LNCaP clone FGC (cell line): ENCODE data around the gene EFCAB6.

Source experiments
- DNase-seq: peaks from one replicate; pipeline ENCODE4 v3.0.0-alpha.2; 2011; ENCODE audit warnings: low read depth
- H3K4me3 ChIP-seq: 2 replicates; pipeline ENCODE4 v1.5.1; 2011; ENCODE audit warnings: mild to moderate bottlenecking, low read depth, low read length, control low read depth
- TF ChIP-seq, protein P1 (sequence below): IDR thresholded peaks from 2 replicates; pipeline ENCODE4 v1.5.1; 2012; ENCODE audit warnings: mild to moderate bottlenecking; ENCODE audit not compliant: control insufficient read depth, insufficient read depth; ENCODE audit errors: extremely low read depth

The EFCAB6 gene

DNA sequence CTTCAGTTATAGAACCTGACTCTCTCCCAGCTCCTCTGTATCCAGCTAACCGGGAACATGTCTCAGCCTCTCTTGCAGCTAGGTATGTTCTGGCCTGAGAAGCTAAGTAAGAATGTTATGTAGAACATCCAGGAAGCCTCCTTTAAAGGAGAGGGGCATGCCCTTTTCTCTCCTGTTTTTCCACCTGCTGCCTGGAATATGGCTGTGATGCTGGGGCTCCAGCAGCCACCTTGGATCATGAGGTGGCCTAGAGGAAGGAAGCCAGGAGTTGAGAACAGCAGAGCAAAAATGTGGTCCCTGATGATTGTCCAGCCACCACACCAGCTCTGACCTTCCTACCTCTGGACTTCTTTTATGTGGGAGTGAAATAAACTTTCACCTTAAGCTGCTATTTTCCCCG is 282.6 kb downstream of the EFCAB6 start:
- H3K4me3 ChIP-seq, result no peak overlapping the region
- TF ChIP-seq, protein P1, sequence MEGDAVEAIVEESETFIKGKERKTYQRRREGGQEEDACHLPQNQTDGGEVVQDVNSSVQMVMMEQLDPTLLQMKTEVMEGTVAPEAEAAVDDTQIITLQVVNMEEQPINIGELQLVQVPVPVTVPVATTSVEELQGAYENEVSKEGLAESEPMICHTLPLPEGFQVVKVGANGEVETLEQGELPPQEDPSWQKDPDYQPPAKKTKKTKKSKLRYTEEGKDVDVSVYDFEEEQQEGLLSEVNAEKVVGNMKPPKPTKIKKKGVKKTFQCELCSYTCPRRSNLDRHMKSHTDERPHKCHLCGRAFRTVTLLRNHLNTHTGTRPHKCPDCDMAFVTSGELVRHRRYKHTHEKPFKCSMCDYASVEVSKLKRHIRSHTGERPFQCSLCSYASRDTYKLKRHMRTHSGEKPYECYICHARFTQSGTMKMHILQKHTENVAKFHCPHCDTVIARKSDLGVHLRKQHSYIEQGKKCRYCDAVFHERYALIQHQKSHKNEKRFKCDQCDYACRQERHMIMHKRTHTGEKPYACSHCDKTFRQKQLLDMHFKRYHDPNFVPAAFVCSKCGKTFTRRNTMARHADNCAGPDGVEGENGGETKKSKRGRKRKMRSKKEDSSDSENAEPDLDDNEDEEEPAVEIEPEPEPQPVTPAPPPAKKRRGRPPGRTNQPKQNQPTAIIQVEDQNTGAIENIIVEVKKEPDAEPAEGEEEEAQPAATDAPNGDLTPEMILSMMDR, result no peak
- no peak for DNase-seq

DNA sequence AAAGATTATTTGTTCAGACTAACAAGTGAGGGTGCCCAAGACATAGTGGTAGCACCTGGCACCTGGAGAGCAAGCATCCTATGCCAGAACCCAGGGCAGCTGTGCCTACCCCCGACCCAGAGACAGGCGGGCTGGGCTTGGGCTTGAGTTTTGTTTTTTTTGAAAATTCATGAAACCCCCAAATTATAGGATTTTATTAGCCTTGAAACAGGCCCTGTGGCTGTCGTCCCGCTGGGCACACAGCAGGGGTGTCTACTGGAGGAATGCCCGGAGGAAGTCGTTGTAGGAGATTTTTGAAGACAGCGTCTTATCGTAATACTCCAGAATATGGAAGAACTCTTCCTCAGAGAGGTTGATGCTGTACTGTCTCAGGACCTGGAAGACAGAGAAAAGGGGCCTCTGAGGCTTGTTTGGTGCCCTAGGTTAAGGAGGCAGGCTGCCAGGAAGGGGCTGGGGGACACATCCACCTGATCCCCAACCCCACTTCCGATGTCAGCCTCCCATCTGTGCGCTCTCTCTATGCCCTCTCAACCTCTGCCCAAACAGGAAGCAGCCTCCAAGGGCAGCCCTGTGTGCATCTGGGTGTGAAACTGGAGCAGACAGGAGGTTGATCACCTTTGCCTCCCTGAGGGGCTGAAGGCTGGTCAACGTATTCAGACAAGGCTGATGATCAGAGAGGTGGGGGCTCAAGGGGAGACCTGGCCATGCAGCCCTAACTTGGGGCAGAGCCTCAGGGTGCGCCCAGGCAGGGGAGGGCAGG is 283.3 kb downstream of the EFCAB6 start:
- TF ChIP-seq, protein P1, result no peak
- DNase-seq, result no peak

DNA sequence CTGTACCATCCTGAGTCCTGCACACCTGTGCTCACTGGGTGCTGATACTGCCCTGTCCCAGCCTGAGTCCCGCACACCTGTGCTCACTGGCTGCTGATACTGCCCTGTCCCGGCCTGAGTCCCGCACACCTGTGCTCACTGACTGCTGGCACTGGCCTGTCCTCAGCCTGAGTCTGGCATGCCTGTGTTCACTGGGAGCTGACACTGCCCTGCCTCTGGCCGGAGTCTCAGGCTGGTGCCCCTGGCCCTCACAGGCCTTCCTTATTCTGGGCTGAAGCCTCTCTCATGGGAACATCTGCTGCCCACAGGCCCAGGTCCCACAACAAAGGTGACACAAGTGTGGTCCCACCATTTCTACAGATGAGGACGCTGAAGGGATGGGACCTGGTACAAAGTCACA is 285.2 kb downstream of the EFCAB6 start:
- no peak overlapping the region for H3K4me3 ChIP-seq
- TF ChIP-seq, protein P1, result no peak
- no peak for DNase-seq

More for the DNA sequence above, 283.3 kb downstream of the EFCAB6 start:
- H3K4me3 ChIP-seq, result no peak overlapping the region

DNA sequence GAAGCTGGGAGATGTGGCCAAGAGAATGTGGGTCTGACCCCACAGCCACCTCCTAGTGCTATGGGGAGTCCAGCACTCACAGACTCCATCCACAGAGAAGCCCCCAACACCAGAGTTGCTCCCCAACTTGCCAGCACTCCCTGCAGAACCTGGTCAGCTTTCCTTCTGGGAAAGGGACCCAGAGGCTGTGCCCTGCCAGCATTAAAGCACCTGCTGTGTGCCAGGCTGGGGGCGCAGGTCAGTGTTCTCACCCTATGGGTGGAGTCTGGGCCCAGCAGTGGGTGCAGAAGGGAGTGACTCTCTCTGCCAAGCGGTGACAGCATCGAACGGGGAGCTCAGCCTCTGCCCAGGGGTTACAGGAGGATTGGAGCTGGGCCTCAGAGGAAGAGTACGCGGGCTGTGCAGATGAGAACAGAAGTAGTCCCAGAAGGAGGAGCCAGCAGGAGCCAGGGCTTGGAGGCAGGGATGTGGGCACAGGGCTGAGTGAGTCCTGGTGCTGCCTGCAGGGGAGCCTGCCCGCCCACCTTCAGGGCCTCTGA is 285.9 kb downstream of the EFCAB6 start:
- DNase-seq, result no peak
- TF ChIP-seq, protein P1, result no peak
- no peak overlapping the region for H3K4me3 ChIP-seq

DNA sequence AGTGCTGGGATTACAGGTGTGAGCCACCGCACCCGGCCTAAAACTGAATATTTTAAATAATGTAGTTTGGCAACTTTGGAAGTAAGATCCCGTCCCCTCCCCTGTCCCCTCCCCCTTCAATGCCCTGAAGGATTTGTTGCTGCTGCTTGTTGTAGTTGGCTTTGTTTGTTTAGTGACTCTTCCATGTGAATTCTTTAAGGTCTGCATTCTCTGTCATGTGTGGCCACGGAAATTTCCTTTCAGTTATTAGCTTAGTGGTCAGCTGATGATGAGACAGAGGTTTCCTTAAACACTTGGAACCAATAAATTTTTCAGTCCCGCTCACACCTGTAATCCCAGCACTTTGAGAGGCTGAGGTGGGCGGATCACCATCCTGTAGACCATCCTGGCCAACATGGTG is 290.4 kb downstream of the EFCAB6 start:
- peak; percentile 6 for DNase-seq
- H3K4me3 ChIP-seq, result no peak overlapping the region
- TF ChIP-seq, protein P1, result no peak

DNA sequence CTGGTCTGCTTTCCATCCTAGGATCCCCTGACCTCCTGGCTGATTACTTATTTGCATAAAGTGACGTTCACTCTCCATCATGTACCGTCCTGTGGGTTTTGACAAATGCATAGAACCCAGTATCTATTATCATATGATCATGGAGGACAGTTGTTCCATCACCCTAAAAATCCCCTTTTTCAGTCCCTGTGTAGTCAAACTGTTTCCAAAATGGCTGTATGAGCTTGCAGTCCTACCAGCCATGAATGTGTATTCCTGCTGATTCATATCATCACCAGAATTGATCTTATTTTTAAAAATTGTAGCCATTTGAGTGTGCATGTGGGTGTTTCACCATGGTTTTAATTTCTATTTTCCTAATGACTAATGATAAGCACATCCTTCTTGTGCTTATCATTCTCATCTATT is 291.5 kb downstream of the EFCAB6 start:
- H3K4me3 ChIP-seq, result no peak overlapping the region
- TF ChIP-seq, protein P1, result no peak
- no peak for DNase-seq
